NCI-H226 (cell line): ENCODE results near the gene RAMP2.
"Not testable (repeated sequence)": the region's sequence is repeated elsewhere in the genome, so short reads cannot be mapped to it uniquely, and the experiment has no call there.

Experiments
- DNase-seq: peaks from one replicate; pipeline ENCODE4 v3.0.0-alpha.2; 2015

Gene RAMP2, protein sequence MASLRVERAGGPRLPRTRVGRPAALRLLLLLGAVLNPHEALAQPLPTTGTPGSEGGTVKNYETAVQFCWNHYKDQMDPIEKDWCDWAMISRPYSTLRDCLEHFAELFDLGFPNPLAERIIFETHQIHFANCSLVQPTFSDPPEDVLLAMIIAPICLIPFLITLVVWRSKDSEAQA

DNA sequence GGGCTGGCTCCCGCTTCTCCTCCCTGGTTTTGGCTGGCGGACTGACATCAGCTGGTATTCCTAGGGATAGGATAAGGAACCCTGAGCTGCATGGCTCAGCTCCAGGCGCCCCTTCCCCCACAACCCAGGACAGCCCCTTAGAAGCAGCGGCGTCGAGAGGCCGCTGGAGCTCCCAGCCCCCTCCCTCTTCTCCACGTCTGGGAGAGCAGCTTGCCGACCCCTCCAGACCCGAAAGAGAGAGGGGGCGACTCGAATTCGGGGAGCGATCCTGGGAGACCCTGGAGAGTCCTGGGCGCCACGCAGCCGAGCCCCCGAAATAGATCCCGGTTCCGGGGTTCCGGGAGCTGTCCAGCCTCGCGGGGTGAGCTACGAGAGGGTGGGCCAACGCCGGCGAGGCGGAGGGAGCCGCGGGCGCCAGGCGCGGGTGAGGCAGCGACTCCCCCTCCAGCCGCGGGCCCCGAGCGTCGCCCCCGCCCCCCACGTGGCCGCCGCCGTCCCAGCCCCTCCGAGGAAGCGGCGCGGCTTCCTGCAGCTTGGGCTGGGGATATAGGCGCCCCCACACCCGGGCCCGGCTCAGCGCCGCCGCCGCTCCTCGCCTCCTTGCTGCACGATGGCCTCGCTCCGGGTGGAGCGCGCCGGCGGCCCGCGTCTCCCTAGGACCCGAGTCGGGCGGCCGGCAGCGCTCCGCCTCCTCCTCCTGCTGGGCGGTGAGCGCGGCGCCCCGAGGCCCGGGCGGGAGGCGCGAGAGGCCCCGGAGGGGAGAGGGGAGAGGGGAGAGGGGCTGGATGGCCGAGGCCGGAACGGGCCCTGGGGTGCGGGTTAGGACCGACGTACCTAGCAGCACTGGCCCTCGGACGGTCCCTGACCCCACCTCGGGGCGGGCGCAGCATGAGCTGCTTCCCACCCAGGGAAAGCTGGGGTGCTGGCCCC, at the start of gene RAMP2:
TSS of gene RAMP2 (plus strand) at position 576 of the 930 bp plus-strand sequence. CDS start at position 611, 35 bp downstream.
- DNase-seq, result no peak

DNA sequence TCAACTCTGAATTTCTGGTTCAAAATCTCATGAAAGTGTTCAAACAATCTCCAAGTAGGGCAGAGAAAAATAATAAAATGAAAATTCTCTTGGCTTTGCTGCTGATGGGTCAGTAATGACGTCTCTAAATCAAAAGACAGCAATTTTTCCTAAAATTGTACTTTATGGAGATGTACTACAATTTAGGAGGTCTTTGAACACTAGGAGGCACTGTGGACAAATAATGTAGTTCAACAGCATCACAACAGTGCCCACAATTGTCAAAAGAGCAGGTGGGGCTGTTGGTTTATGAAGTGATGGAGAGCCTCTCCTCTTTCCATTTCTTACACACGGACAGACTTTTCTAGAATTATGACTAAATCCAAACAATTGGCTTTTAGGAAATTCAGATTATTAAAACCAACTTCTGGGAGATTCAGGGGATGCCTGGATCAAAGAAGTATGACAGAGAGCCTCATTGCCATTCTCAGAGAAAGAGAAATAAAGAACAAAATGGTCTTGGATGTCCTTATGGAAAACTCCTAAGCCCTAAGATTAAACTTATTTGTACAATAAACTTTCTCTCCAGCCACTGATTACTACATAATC, 39.9 kb upstream of the RAMP2 start:
- DNase-seq, result peak; percentile 25

DNA sequence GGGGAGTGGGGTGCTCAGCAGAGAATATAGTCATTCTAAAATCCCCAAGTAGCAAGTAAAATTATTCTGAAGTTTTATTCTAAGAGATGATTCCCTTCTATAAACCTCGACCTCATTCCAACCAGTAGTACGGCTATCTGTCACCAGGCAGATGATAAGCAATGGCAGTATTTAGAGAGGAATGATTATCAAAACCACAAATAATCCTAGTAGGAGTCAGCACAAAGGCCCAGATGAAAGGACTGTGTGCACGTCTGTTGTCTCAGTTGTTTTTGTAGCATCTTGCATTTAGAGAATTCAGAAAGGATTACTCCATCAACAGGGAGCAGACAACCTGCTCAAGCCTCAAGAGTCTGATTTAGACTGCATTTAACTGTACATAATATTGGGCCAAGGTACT, 37.4 kb upstream of the RAMP2 start:
- DNase-seq, result no peak

DNA sequence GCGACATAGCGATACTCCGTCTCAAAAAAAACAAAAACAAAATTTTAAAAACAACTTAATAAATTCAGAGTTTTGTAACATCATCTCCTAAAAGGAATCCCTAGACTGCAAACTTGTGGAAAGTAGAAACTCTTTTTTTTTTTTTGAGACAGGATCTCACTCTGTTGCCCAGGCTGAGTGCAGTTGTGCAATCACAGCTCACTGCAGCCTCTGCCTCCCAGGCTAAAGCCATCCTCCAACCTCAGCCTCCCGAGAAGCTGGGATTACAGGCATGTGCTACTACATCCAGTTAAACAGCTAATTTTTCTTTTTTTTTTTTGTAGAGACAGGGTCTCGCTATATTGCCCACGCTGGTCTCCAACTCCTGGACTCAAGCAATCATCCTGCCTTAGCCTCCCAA, 35.9 kb upstream of the RAMP2 start:
- DNase-seq, result no peak

DNA sequence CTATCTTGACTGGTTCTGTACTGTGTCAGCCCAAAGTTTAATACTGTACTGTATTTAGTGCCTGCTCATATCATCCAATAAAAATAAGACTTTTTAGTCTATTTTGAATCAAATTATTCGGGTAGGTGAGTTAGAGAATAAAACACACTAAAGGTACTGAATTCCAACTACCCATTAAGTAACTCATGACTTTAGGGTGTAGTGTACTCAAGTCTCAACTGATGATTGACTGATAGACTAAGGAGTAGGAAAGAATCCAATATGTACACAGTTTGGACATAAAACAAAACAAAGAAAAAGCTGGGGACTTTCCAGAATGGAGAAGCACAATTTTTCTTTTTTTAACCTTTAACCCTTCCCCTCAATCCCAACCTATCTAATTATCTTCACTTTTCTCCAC, 20.3 kb upstream of the RAMP2 start:
- no peak for DNase-seq

DNA sequence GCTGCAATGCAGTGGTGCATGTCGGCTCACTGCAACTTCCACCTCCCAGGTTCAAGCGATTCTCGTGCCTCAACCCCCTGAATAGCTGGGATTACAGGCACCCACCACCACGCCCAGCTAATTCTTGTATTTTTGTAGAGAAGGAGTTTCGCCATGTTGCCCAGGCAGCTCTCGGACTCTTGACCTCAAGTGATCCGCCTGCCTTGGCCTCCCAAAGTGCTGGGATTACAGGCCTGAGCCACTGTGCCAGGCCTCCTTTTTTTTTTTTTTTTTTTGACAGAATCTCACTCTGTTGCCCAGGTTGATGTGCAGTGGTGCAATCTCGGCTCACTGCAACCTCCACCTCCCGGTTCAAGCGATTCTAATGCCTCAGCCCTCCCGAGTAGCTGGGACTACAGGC, 18.1 kb upstream of the RAMP2 start:
- DNase-seq, result not testable (repeated sequence)

DNA sequence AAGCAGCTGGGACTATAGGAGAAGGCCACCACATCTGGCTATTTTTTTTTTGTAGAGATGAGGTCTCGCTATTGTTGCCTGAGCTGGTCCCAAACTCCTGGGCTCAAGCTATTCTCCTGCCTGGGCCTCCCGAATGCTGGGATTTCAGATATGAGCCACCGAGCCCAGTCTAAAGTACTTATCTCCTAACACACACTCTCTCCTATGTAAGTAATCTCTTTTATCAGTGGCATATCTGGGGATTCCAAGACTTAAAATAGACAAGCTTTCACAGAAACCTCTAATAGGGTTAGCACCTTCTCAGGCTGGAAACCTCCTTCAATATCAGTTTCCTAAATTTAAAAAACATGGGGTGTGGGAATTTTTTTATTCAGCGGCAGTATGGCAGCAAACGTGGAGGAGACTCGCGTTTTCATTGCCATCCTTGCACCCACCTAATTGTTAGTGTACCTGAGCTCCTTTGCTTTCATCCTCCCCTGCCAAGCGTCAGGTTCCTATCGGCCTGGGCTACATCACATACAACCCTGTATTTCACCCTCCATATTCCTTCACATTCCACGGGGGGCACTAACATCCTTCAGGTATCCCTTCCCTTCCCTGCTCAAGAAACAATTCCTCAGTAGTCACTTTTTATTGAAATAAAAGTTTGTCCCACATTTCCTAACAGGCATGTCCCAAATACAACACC, 17.3 kb upstream of the RAMP2 start:
- DNase-seq, result no peak

DNA sequence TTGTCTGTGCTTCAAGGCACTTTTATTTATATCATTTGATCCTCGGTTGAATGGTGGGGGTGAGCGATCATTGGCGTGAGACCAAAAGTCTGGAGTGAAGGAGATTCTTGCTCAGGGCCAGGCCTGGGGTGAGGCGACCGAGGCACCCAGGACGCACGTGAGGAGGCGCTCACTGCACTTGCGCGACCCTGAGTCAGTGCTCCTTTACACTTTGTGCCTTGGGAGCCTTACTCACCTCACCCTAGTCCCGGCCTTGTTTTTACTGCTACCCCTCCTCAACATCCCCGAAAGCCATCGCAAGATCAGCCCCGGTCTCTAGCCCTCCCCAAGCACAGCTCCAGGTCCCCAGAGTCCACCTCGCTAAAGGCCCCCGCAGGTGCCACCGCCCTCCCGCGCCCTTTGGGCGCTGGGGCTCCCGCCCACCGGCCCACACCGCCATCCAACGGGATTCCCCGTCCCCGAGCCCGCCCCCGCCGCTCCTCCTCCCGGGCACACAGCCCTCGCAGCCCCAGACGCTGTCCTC, 16.7 kb upstream of the RAMP2 start:
- peak; percentile 50 for DNase-seq

DNA sequence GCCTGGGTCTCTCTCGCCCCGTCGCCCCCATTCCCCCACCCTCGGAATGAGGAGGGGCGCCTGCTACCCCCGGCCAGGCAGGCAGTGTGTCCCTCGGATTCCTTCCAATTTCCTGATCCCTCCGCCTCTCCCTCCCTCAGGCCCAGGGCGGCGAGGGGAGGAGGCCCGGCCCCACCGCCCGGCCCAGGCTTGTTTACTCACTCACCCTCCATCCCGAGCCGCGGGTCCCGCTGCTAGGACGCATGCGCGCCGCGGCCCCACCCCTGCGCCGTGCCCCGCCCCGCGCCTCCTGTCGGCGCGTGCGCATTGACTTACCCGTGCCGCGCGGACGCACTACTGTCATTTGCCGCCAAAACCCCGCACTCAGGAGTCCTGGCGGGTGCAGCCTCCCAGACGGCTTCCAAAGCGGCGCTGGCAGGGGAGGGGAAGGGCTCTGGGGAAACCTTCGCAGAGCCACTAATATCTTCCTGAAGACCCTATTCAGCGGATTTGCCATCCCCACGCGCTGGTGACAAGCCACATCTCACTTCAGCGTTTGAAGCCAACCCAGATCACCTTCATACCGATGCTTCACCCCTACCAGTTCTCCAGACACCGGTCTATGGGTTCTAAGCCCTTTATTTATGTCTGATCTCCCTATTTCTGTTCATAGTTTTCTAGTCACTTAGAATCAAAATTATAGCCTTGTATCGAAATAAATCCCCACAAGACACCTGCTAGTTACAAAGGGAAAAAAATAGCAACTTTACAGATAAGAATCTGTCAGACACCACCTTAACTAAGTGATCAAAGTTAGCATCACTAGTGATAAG, 16.0 kb upstream of the RAMP2 start, which contains the start of gene EZH1:
TSS of gene EZH1 (minus strand) at position 235 of the 812 bp plus-strand sequence. CDS start 16,099 bp downstream, outside the sequence.
- peak; percentile 74 for DNase-seq

DNA sequence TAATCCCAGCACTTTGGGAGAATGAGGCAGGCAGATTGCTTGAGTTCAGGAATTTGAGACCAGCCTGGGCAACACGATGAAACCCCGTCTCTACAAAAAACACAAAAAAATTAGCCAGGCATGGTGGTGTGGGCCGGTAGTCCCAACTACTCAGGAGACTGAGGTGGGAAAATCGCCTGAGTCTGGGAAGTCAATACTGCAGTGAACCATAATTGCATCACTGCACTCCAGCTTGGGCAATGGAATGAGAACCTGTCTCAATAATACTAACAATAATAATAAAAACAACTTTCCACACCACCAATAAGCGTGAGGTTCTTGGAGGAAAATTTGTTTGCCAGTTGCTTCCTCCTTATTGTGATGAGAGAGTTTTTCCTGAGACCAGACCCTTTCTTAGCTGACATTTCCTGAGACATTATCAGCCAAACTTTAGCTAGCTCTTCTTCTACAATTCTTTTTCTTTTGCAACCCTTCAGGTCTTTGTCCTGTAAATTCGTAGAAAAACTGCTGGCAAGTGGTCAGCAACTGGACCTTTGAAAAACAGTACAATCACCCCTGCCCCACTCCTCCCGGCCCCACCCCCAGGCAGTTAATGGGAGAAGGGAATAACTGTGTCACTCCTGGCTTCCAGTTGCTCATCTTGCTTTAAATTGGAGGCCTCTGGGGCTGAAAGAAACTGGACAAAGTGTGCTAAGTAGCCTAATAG, 12.7 kb upstream of the RAMP2 start:
- no peak for DNase-seq

DNA sequence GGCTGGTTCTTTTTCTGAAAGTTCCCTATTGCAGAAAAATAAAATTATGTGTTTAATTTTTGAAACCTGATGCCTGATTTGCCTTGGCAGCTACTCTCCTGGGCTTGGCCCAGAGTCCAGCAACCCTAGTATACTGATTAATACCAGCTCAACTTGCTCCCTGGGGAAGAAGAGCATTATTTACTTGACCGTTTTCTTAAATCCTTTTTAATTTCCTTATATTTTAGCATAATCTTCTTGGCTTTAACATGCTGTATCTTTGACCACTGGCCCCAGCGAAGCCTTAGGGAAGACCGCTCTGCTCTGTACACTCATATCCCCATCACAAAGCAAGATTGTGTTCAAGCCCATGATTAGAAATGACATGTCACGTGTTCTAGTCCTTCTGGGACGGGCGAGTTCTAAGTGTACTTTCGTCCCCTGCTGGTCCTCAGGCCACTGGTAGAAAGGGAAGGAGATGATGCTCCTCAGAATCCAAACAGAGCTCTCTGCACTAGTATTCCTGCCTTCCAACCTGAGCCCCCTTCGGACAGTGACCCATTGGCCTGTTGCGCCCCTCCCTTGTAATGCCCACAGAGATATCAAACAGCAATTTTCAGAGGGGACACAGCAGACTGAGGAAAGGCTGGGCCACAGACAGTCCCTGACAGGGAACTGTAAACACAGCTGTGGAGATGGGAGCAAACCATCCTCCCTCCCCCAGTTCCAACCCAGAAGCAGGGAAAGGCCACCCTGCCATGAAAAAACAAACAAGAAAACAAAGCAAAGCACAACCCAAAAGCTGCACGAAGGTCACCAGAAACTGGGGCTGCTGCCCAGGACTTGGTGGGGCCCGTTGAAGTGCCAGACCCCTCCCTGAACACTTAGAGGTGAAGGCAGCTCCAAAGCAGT, 11.9 kb upstream of the RAMP2 start:
- no peak for DNase-seq

DNA sequence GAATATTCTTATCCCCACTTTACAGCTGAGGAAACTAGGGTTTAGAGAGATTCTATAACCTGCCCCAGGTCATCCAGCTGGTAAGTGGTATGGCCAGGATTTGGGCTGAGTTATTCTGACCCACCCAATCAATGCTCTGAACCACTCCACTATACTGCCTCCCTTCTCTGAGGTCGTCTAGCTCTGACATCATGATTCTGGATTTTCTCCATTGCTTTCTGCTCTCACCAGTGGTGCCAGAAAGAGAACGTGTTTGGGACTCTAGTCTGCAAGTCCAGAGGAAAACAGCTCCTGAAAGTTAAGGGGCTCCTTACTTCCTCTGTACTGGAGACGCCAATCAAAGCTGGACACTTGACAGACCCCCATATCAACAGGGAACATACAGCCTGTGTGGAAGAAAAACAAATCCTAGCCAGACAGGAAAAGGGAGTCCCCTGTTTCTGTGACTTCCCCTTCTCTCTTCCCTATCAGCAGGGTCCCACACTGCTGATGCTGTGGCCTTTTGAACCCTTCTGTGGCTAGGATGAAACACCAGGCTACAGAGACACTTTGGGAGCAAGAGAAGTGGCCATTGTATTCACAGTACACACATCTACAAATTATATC, 10.2 kb upstream of the RAMP2 start:
- DNase-seq, result no peak

DNA sequence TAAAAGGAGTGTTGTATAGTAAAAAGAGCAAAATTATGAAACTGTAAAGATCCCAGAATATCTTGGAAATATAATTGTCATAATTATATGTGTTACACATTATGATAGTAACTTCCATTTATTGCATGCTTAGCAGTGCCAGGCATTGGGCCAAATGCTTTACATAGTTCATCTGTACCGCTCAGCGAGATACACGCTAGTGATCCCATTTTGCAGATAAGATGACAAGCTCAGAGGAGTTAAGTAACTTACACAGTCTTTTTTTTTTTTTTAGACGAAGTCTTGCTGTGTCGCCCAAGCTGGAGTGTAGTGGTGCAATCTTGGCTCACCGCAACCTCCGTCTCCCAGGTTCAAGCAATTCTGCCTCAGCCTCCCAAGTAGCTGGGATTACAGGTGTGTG, 9.4 kb upstream of the RAMP2 start:
- peak; percentile 13 for DNase-seq

DNA sequence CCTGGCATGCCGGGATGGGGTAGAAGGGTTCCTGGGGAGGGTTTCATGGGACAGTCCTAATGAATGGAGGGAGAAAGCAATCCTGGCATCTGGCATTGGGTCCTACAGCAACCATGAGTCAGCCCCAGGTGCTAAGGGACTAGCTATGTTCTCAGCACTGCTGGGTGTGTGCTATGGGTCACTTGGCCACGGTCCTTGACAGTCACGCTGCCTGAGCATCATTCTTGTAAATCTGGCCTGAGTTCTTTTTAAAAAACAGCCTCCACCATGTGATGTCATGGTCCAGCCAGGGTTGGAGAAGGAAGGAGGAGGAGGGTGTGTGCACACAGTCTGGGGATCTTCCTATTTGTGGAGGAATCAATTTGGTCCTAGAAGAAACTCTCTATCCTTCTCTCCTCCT, 6.2 kb upstream of the RAMP2 start:
- DNase-seq, result no peak

DNA sequence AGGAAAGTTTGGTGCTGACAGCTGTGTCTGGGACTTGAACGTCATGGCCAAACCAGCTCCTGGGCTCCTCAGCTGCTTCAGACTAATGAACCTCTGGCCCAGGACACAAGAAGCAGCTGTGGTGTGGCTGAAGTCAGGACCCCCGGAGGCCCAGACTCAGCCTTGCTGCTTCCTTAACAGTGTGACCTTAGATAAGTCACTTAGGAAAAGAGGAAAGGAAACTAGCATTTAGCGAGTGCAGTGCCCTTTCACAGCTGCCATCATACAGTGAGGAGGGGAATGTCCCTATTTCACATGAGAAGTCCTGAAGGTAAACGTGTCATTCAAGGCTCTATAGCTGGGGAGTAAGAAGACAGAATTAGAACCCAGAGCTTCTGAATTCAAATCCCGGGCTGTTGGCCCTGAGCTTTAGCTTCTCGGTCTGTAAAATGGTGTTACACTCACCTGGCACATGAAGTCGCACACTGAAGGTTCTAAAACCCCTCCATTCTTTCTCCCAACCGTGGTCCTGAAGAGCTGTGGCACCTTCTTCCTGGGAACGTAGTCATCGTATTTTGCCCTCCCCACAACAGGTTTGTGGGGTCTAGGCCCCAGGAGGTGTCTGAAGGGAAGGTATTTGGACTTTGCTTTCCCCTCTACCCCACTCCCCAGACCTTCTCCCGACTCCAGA, 910 bp upstream of the RAMP2 start:
- no peak for DNase-seq

DNA sequence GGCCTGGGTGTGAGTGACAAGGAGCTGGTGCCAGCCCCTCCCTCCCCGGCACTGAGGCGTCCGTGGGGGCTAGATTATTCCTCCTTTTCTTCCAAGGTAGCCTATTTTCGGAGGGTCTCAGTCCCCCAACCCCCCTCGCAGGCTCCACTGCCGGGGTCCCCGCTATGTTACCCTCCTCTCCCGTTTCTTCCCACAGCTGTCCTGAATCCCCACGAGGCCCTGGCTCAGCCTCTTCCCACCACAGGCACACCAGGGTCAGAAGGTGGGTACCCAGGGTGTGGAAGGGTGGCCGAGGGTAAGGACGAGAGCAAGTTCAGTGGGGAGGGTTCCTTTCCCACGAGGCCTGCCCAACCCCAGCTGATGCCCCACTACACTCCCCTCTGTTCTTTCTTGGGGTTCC, 611 bp downstream of the RAMP2 start:
- DNase-seq, result no peak

DNA sequence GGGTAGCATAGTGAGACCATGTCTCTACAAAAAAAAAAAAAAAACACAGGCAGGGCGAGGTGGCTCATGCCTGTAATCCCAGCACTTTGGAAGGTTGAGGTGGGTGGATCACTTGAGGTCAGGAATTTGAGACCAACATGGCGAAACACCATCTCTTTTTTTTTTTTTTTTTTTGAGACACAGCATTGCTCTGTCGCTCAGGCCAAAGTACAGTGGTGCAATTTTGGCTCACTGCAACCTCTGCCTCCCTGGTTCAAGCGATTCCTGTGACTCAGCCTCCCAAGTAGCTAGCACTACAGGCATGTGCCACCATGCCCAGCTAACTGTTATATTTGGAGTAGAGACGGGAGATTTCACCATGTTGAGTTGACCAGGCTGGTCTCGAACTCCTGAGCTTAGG, 5.1 kb downstream of the RAMP2 start:
- no peak for DNase-seq

DNA sequence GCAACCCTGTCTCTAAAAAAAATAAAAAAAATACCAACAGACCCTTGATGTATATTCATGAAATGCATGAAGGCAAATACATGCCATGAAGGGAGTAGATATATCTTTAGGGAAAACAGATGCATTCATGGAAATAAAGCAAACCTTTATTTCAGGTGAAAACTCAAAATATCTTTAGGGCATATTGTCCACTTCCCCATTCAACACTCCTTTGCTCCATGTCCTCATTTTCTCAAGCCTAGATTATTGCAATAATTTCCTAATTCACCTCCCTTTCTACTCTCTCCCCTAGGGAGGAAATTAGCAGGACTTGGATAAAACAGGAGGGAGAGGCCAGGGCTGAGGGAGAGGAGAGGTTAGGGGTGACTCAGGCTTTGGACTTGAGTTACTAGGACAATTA, 6.5 kb downstream of the RAMP2 start:
- DNase-seq, result no peak

DNA sequence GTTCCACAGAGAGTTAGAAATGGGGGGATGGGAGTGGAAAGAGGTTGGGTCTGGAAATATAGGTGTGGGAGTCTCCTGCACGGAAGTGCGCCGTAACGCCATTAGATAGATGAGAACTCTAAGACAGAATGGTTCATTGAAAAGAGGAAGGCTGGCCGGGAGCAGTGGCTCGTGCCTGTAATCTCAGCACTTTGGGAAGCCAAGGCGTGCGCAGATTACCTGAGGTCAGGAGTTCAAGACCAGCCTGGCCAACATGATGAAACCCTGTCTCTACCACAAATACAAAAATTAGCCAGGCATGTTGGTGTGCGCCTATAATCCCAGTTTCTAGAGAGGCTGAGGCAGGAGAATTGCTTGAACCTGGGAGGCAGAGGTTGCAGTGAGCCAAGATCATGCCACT, 7.0 kb downstream of the RAMP2 start:
- DNase-seq, result not testable (repeated sequence)
